ENCODE data around the gene SKI.

DNA sequence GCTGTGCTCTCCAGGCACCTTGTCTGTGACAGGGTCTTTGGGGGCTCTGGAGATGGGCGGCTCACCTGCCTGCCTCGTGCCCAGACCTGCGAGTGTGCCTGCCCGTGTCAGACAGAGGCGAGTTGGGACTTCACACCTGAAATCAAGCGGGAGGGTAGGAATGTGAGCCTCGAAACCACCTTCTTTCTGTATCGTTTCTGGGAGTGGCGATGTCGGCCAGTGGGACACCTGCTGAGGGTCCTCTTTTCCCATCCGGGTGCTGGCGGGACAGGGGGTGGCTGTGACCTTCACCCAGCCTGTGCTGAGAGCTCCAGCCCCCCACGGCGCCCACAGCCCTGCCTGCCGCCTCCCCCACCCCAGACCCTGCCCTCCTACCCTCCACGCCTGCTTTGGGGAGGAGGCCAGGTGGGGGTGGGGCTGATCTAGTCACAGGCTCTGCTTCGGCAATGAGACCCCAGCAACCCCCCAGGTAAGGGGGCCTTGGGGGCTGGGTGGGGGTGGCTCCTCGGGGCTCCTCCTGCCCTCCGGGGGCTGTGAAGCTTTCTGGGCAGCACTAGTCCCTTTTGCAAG lies 17.9 kb upstream of the SKI start:
- TF ChIP-seq MXI1 (IDR thresholded peaks at IDR 0.05; ENCODE audit: borderline replicate concordance, low read depth, low read length) (no peak), MAFK (IDR thresholded peaks at IDR 0.05; ENCODE audit: low read depth, low read length) (no peak), POLR2A (IDR thresholded peaks at IDR 0.05; ENCODE audit: low read depth, low read length) (no peak), CTCF (conservative IDR thresholded peaks at IDR 0.05; ENCODE audit: low read depth, low read length) (no peak)
